ENCODE measurements around the gene CCDC97.

DNA sequence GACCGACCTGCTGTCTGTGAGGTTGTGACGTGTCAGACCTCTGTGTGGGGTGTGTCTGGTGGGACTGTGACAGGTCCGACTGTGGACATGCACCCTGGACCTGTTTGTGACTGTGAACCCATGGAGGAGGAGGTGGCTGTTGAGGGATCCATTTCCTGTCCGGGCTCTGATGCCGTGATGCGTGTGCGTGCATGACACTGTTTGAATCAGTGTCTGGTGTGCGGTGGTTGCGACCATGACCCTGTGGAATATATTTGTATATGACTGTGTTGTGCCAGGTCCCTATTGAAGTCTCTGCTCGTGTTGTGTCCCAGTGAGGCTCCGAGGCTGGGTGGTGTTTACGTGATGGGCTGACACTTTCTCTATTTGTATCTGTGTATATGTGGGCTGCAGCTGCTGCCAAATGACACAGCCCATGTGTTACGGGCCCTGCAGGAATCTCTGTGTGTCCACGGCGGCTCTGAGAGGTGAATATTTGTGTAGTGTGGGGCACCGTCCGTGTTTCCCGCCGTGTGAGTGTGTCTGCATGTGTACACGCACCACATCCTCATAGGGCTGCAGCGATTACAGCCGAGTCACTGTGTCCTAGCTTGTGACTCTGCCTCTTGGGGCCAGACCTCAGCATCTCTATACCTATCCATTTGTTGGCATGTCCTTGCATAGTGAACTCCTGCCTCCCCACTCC, 18.3 kb downstream of the CCDC97 start:
- TF ChIP-seq, protein P1, sequence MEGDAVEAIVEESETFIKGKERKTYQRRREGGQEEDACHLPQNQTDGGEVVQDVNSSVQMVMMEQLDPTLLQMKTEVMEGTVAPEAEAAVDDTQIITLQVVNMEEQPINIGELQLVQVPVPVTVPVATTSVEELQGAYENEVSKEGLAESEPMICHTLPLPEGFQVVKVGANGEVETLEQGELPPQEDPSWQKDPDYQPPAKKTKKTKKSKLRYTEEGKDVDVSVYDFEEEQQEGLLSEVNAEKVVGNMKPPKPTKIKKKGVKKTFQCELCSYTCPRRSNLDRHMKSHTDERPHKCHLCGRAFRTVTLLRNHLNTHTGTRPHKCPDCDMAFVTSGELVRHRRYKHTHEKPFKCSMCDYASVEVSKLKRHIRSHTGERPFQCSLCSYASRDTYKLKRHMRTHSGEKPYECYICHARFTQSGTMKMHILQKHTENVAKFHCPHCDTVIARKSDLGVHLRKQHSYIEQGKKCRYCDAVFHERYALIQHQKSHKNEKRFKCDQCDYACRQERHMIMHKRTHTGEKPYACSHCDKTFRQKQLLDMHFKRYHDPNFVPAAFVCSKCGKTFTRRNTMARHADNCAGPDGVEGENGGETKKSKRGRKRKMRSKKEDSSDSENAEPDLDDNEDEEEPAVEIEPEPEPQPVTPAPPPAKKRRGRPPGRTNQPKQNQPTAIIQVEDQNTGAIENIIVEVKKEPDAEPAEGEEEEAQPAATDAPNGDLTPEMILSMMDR (IDR thresholded peaks at IDR 0.05): no peak
- no peak for TF ChIP-seq POLR2A (IDR thresholded peaks at IDR 0.05)
